K562 (cell line): ENCODE measurements around the gene DPP10. TPM values are rescaled to one million over a fixed set of nuclear protein-coding genes. Genes with fewer than 3 reads are reported as not detected.

Source experiments
- BACH1 ChIP-seq: fragments of 200-800 bp; sonication (Bioruptor generic); IDR thresholded peaks from 2 replicates; pipeline ENCODE4 v1.6.1; 2016; ENCODE audit warnings: missing genetic modification characterization, missing compliant biosample characterization
- BCL6 ChIP-seq: fragments of 250-450 bp; sonication (Bioruptor Pico); IDR thresholded peaks from 2 replicates; pipeline ENCODE4 v1.4.0; 2020
- CBX3 ChIP-seq, 2 experiments: IDR thresholded peaks; 1 replicate in 1 of 2; 2 replicates in 1 of 2; pipeline ENCODE4 v1.6.1; 2012; ENCODE audit warnings: inconsistent platforms in 2 of 2, low read length in 2 of 2, borderline replicate concordance in 1 of 2, control low read depth in 1 of 2
- GATAD2B ChIP-seq: fragments of 450-650 bp; IDR thresholded peaks from 2 replicates; pipeline ENCODE4 v1.6.1; 2017; ENCODE audit warnings: mild to moderate bottlenecking, borderline replicate concordance
- YBX1 ChIP-seq: fragments of 450-650 bp; IDR thresholded peaks from 2 replicates; pipeline ENCODE4 v1.7.1; 2016; ENCODE audit warnings: mild to moderate bottlenecking
- ZNF24 ChIP-seq: fragments of 450-650 bp; IDR thresholded peaks from 2 replicates; pipeline ENCODE4 v1.6.1; 2016
- ZNF644 ChIP-seq: fragments of 200-800 bp; sonication (Bioruptor generic); IDR thresholded peaks from 2 replicates; pipeline ENCODE4 v1.6.1; 2016; ENCODE audit warnings: low read depth, missing genetic modification characterization, missing compliant biosample characterization
- ZNF764 ChIP-seq: fragments of 250-450 bp; sonication (Bioruptor Pico); IDR thresholded peaks from 2 replicates; pipeline ENCODE4 v1.4.0; 2020; ENCODE audit warnings: low read depth, mild to moderate bottlenecking, moderate library complexity
- polyA plus RNA-seq, 8 experiments: library from polyadenylated mRNA; depleted of rRNA in 4 of 8; stranded (reverse) in 5 of 8; unstranded in 3 of 8; fragments of >200 nt; fragmentation: Nextera tagmentation in 2 of 8; fragmentation: Illumina TruSeq in 1 of 8; extraction: Ambion mirVana in 2 of 8; extraction: Trizol in 1 of 8; gene quantifications; 2 replicates each; pipeline versions ENCODE4 v1.2.1 to v1.2.3, GENCODE V29; 2011 to 2014; ENCODE audit warnings: inconsistent platforms in 1 of 8, missing spikeins in 1 of 8
- total RNA-seq, 7 experiments: library from RNA; depleted of rRNA in 6 of 7; stranded (reverse); fragments of >200 nt in 6 of 7; fragmentation: Illumina TruSeq in 2 of 7; extraction: Trizol in 2 of 7; gene quantifications; 2 replicates each; pipeline versions ENCODE4 v1.2.1 to v1.2.3, GENCODE V29; 2011 to 2021; ENCODE audit warnings: low replicate concordance in 1 of 7
- TF ChIP-seq, protein P1 (sequence below): sonication (generic); formaldehyde crosslinking; IDR thresholded peaks from 2 replicates; pipeline ENCODE4 v1.8.0; 2023; ENCODE audit warnings: missing genetic modification reagents, mild to moderate bottlenecking, borderline replicate concordance
- TF ChIP-seq, protein P2 (sequence below): IDR thresholded peaks from 2 replicates; pipeline ENCODE4 v1.6.1; 2014; ENCODE audit warnings: antibody characterized with exemption
- TF ChIP-seq, protein P3 (sequence below), 2 experiments: fragments of 250-450 bp in 1 of 2; fragments of 450-650 bp in 1 of 2; sonication (Bioruptor Pico) in 1 of 2; IDR thresholded peaks; 2 replicates each; pipeline versions ENCODE4 v1.6.1 to v1.8.0; 2016 to 2021; ENCODE audit warnings: mild to moderate bottlenecking in 2 of 2, moderate library complexity in 2 of 2, missing compliant biosample characterization in 1 of 2, missing genetic modification characterization in 1 of 2
- TF ChIP-seq, protein P4 (sequence below): fragments of 450-650 bp; IDR thresholded peaks from 2 replicates; pipeline ENCODE4 v1.6.1; 2017; ENCODE audit warnings: mild to moderate bottlenecking, moderate library complexity
- TF ChIP-seq, protein P5 (sequence below): sonication (generic); formaldehyde crosslinking; IDR thresholded peaks from 2 replicates; pipeline ENCODE4 v1.8.0; 2022; ENCODE audit warnings: mild to moderate bottlenecking, missing genetic modification reagents

The DPP10 gene
- total and polyA plus RNA-seq, 9 of the 15 experiments (the other 6 are each of a cell fraction or from before 2014, with no cell fraction given) = not detected

DNA sequence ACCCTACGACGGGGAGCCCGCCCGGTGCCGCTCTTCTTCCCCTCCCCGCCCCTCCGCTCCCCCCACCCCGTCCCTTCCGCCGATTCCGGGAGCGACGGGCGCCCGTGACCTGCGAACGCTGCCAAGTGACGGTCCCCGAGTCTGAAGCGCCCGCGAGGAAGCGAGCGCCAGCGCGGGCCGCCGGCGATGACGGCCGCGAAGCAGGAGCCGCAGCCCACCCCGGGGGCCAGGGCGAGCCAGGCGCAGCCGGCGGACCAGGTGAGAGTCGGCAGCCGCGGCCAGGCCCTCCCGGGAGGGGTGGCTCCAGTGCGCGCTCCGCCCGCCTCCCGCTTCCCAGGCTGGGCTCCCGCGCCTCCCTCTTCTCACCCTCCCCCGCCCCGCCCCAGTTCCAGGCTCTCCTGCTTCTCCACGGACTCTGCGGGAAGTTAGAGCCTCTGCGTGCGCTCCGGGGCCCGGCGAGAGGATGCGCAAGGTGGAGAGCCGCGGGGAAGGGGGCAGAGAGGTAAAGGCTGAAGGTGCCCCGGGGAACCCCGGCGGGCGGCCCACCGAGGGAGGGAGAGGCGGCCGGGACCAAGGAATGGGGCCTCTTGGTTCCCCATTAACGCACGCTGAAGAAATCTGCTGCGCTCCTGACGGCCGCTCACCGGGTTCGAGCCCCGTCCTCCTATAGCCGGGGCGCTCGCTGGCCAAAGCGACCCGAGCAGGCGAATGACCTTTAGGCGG lies 719.5 kb downstream of the DPP10 start (continued):
- TF ChIP-seq, protein P1, sequence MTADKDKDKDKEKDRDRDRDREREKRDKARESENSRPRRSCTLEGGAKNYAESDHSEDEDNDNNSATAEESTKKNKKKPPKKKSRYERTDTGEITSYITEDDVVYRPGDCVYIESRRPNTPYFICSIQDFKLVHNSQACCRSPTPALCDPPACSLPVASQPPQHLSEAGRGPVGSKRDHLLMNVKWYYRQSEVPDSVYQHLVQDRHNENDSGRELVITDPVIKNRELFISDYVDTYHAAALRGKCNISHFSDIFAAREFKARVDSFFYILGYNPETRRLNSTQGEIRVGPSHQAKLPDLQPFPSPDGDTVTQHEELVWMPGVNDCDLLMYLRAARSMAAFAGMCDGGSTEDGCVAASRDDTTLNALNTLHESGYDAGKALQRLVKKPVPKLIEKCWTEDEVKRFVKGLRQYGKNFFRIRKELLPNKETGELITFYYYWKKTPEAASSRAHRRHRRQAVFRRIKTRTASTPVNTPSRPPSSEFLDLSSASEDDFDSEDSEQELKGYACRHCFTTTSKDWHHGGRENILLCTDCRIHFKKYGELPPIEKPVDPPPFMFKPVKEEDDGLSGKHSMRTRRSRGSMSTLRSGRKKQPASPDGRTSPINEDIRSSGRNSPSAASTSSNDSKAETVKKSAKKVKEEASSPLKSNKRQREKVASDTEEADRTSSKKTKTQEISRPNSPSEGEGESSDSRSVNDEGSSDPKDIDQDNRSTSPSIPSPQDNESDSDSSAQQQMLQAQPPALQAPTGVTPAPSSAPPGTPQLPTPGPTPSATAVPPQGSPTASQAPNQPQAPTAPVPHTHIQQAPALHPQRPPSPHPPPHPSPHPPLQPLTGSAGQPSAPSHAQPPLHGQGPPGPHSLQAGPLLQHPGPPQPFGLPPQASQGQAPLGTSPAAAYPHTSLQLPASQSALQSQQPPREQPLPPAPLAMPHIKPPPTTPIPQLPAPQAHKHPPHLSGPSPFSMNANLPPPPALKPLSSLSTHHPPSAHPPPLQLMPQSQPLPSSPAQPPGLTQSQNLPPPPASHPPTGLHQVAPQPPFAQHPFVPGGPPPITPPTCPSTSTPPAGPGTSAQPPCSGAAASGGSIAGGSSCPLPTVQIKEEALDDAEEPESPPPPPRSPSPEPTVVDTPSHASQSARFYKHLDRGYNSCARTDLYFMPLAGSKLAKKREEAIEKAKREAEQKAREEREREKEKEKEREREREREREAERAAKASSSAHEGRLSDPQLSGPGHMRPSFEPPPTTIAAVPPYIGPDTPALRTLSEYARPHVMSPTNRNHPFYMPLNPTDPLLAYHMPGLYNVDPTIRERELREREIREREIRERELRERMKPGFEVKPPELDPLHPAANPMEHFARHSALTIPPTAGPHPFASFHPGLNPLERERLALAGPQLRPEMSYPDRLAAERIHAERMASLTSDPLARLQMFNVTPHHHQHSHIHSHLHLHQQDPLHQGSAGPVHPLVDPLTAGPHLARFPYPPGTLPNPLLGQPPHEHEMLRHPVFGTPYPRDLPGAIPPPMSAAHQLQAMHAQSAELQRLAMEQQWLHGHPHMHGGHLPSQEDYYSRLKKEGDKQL (CRISPR knock-in tag) = no peak
- TF ChIP-seq ZNF764 (no peak), CBX3 (IDR thresholded peaks at IDR 0.05; ENCODE audit: borderline replicate concordance in 1 of 2, low read length in 2 of 2) (no peak), ZNF24 (no peak), BACH1 (tag) (no peak), GATAD2B (no peak), YBX1 (no peak), ZNF644 (tag) (no peak), BCL6 (no peak)
- TF ChIP-seq, protein P2, sequence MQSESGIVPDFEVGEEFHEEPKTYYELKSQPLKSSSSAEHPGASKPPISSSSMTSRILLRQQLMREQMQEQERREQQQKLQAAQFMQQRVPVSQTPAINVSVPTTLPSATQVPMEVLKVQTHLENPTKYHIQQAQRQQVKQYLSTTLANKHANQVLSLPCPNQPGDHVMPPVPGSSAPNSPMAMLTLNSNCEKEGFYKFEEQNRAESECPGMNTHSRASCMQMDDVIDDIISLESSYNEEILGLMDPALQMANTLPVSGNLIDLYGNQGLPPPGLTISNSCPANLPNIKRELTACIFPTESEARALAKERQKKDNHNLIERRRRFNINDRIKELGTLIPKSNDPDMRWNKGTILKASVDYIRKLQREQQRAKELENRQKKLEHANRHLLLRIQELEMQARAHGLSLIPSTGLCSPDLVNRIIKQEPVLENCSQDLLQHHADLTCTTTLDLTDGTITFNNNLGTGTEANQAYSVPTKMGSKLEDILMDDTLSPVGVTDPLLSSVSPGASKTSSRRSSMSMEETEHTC = no peak
- TF ChIP-seq, protein P3, sequence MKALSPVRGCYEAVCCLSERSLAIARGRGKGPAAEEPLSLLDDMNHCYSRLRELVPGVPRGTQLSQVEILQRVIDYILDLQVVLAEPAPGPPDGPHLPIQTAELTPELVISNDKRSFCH (CRISPR knock-in tag; IDR thresholded peaks at IDR 0.05) = no peak
- TF ChIP-seq, protein P3 (tag; IDR thresholded peaks at IDR 0.05) = no peak
- TF ChIP-seq, protein P4, sequence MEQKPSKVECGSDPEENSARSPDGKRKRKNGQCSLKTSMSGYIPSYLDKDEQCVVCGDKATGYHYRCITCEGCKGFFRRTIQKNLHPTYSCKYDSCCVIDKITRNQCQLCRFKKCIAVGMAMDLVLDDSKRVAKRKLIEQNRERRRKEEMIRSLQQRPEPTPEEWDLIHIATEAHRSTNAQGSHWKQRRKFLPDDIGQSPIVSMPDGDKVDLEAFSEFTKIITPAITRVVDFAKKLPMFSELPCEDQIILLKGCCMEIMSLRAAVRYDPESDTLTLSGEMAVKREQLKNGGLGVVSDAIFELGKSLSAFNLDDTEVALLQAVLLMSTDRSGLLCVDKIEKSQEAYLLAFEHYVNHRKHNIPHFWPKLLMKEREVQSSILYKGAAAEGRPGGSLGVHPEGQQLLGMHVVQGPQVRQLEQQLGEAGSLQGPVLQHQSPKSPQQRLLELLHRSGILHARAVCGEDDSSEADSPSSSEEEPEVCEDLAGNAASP = no peak
- TF ChIP-seq, protein P5, sequence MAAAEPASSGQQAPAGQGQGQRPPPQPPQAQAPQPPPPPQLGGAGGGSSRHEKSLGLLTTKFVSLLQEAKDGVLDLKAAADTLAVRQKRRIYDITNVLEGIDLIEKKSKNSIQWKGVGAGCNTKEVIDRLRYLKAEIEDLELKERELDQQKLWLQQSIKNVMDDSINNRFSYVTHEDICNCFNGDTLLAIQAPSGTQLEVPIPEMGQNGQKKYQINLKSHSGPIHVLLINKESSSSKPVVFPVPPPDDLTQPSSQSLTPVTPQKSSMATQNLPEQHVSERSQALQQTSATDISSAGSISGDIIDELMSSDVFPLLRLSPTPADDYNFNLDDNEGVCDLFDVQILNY (CRISPR knock-in tag) = no peak
